Stimulated activated naive CD8-positive, alpha-beta T cell treated with anti-CD3 and anti-CD28 coated beads, Interleukin-15, amount 100 ng/mL, for 72 hours (primary cell): ENCODE results near the gene XCL2.
"Not testable (repeated sequence)": the region's sequence is repeated elsewhere in the genome, so short reads cannot be mapped to it uniquely, and the experiment has no call there.

Experiments used
- ATAC-seq: fragments of 150-1000 bp; cut with Tn5 transposase; 2 replicates; pipeline ENCODE4 v1.10.0; 2021; ENCODE audit warnings: mild to moderate bottlenecking, moderate library complexity
- DNase-seq, 2 donors: peaks; one replicate each; pipeline ENCODE4 v3.0.0; 2021 to 2022
- H3K27ac Mint-ChIP-seq, 2 donors: one replicate each; pipeline ENCODE4 v1.8.0; 2022; ENCODE audit warnings: mild to moderate bottlenecking in 2 of 2, mixed read lengths in 2 of 2, moderate library complexity in 2 of 2
- H3K27me3 Mint-ChIP-seq: one replicate; pipeline ENCODE4 v1.8.0; 2022; ENCODE audit warnings: mixed read lengths
- H3K4me1 Mint-ChIP-seq: one replicate; pipeline ENCODE4 v1.8.0; 2022; ENCODE audit warnings: mild to moderate bottlenecking, mixed read lengths
- H3K4me3 Mint-ChIP-seq, 2 donors: one replicate each; pipeline ENCODE4 v1.8.0; 2022; ENCODE audit warnings: mild to moderate bottlenecking in 2 of 2, mixed read lengths in 2 of 2, moderate library complexity in 1 of 2
- H3K9me3 Mint-ChIP-seq, 2 donors: one replicate each; pipeline ENCODE4 v1.8.0; 2022; ENCODE audit warnings: mixed read lengths in 2 of 2

XCL2 gene

GRCh38 chr1:168570652-168571051 is 26.9 kb upstream of the XCL2 start:
- Mint-ChIP-seq H3K4me3 (no peak overlapping the region), H3K4me1 (peaks cover 25% of the 10 kb centered on the region), H3K9me3 (peaks cover 0 to 6% of the 10 kb centered on the region in 2 donors), H3K27ac (no peak overlapping the region), H3K27me3 (no peaks in the 10 kb centered on the region)
- ATAC-seq (no peak), DNase-seq (no peak)

DNA sequence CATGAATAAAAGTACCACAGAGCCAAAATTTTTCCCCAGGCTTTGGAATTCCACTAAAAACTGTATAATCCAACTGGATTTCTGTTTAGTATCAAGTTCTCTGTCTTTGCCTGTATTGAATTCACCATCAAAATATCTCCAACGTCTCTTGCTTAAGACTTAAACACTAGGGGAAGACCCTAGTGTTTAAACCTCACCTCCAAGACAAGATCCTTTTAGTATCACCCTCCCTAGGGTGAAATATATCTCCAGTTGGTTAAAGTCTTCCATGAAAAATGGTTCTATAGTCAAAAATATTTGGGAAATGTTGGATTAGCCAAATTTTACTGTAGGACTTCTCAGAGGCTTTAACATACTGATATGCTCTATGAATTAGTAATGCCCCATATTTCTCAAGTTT is 24.5 kb upstream of the XCL2 start:
- Mint-ChIP-seq H3K9me3 (peaks cover 10 to 16% of the 10 kb centered on the region in 2 donors), H3K27me3 (no peaks in the 10 kb centered on the region), H3K27ac (no peak overlapping the region), H3K4me1 (peaks cover 14% of the 10 kb centered on the region), H3K4me3 (no peak overlapping the region)
- ATAC-seq: no peak
- no peak for DNase-seq

DNA sequence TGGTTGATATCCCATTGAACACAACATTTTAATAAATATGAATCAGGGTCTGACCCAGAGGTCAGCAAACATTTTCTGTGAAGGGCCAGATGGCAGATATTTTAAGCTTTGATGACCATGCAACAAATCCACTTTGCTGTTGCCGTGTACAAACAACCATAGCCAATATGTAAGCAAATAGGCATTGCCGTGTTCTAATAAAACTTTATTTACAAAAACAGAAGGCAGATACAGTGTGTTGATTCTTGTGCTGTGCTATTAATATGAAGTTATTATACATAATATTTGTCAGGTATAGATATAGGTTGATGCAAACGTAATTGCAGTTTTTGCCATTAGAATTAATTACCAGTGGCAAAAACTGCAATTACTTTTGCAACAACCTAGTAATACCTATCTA is 23.8 kb upstream of the XCL2 start:
- Mint-ChIP-seq H3K4me3 (no peak overlapping the region), H3K4me1 (peaks cover 19% of the 10 kb centered on the region), H3K9me3 (peaks cover 15 to 23% of the 10 kb centered on the region in 2 donors), H3K27me3 (no peaks in the 10 kb centered on the region), H3K27ac (no peak overlapping the region)
- ATAC-seq: no peak
- no peak for DNase-seq

- DNase-seq (no peak), ATAC-seq (no peak)
- Mint-ChIP-seq H3K27me3 (no peaks in the 10 kb centered on the region), H3K4me3 (no peak overlapping the region), H3K4me1 (peaks cover 16% of the 10 kb centered on the region), H3K9me3 (peaks cover 15 to 20% of the 10 kb centered on the region in 2 donors), H3K27ac (no peak overlapping the region)
These were observed 23.2 kb upstream of the XCL2 start for GRCh38 chr1:168567007-168567406.

DNA sequence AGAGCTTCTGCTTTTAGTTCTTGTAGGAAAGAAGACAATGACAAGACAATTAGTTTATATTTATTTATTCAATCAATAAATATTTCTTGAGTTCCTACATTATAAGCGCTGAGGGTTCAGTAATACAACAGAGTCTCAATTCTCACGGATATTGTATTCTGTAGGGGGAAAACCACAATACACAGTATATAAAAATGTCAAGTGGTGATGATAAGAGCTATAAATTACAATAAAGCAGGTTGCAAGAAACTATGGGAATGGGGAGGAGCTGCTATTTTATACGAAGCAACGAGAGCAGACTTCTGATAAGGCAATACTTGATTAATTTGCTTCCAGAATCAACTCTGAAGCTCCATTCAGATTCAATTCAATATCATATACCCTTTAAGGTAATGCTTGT is 22.0 kb upstream of the XCL2 start:
- Mint-ChIP-seq H3K4me3 (no peak overlapping the region), H3K27me3 (no peaks in the 10 kb centered on the region), H3K27ac (no peak overlapping the region), H3K9me3 (peaks cover 15 to 22% of the 10 kb centered on the region in 2 donors), H3K4me1 (peaks cover 17% of the 10 kb centered on the region)
- DNase-seq (no peak), ATAC-seq (no peak)

GRCh38 chr1:168561989-168562388 is 18.2 kb upstream of the XCL2 start:
- Mint-ChIP-seq H3K9me3 (peaks cover 15 to 22% of the 10 kb centered on the region in 2 donors), H3K4me1 (peaks cover 32% of the 10 kb centered on the region), H3K4me3 (no peak overlapping the region), H3K27ac (no peak overlapping the region), H3K27me3 (no peaks in the 10 kb centered on the region)
- ATAC-seq (no peak), DNase-seq (no peak)

GRCh38 chr1:168560370-168560769 is 16.6 kb upstream of the XCL2 start:
- no peak for DNase-seq
- ATAC-seq: no peak
- H3K27ac Mint-ChIP-seq: no peak overlapping the region
- H3K9me3 Mint-ChIP-seq: peaks cover 15 to 22% of the 10 kb centered on the region in 2 donors
- peaks cover 48% of the 10 kb centered on the region for H3K4me1 Mint-ChIP-seq
- H3K27me3 Mint-ChIP-seq: no peaks in the 10 kb centered on the region
- no peak overlapping the region for H3K4me3 Mint-ChIP-seq

DNA sequence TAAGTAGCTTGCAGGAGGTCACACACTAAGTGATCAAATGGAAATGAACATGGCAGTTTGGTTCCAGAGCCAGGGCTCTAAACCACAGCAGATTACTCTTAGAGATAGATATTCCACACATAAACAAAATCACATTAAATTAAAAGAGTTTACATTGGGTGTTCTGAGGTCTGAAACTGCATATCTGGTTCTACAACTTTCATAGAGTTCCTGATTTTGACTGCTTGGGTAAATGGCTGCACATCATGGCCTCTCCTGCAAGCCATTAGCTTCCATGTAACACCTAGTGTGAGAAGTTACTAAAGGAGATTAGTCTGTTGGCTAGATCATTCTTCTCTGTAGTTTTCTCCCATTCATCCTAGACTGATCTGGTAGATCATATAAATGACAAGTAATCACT is 12.8 kb upstream of the XCL2 start:
- Mint-ChIP-seq H3K4me3 (no peak overlapping the region), H3K27me3 (no peaks in the 10 kb centered on the region), H3K4me1 (peaks cover 63% of the 10 kb centered on the region), H3K27ac (no peak overlapping the region), H3K9me3 (no peaks in the 10 kb centered on the region)
- DNase-seq: no peak
- no peak for ATAC-seq

GRCh38 chr1:168555508-168556046 is 11.8 kb upstream of the XCL2 start:
- Mint-ChIP-seq H3K27me3 (no peaks in the 10 kb centered on the region), H3K4me3 (peak overlapping the region in 1 of 2 donors; percentile 67), H3K9me3 (no peaks in the 10 kb centered on the region), H3K4me1 (peaks cover 70% of the 10 kb centered on the region), H3K27ac (peak overlapping the region; percentile 42 to 43)
- DNase-seq (no peak), ATAC-seq (no peak)

GRCh38 chr1:168554603-168555483 is 11.0 kb upstream of the XCL2 start:
- H3K27me3 Mint-ChIP-seq: no peaks in the 10 kb centered on the region
- DNase-seq: no peak
- ATAC-seq: no peak
- peak overlapping the region; percentile 79 to 89 for H3K27ac Mint-ChIP-seq
- peak overlapping the region; percentile 55 to 67 for H3K4me3 Mint-ChIP-seq
- H3K9me3 Mint-ChIP-seq: no peaks in the 10 kb centered on the region
- H3K4me1 Mint-ChIP-seq: peaks cover 70% of the 10 kb centered on the region

GRCh38 chr1:168553680-168554553 is 10.1 kb upstream of the XCL2 start:
- DNase-seq (peak in 1 of 2 donors; percentile 46), ATAC-seq (peak; percentile 64)
- H3K9me3 Mint-ChIP-seq: no peaks in the 10 kb centered on the region
- H3K4me3 Mint-ChIP-seq: peak overlapping the region; percentile 55 to 67
- peaks cover 70% of the 10 kb centered on the region for H3K4me1 Mint-ChIP-seq
- peak overlapping the region; percentile 10 to 89 for H3K27ac Mint-ChIP-seq
- no peaks in the 10 kb centered on the region for H3K27me3 Mint-ChIP-seq

- Mint-ChIP-seq H3K9me3 (no peaks in the 10 kb centered on the region), H3K4me3 (no peak overlapping the region), H3K27me3 (no peaks in the 10 kb centered on the region), H3K4me1 (peaks cover 65% of the 10 kb centered on the region), H3K27ac (no peak overlapping the region)
- no peak for DNase-seq
- no peak for ATAC-seq
These were observed 9.2 kb upstream of the XCL2 start for GRCh38 chr1:168552961-168553360.

GRCh38 chr1:168551688-168552087 is 7.9 kb upstream of the XCL2 start:
- H3K27ac Mint-ChIP-seq: no peak overlapping the region
- DNase-seq (no peak), ATAC-seq (no peak)
- no peak overlapping the region for H3K4me3 Mint-ChIP-seq
- H3K4me1 Mint-ChIP-seq: peaks cover 52% of the 10 kb centered on the region
- H3K27me3 Mint-ChIP-seq: no peaks in the 10 kb centered on the region
- peaks cover 2 to 7% of the 10 kb centered on the region in 2 donors for H3K9me3 Mint-ChIP-seq

GRCh38 chr1:168550971-168551370 is 7.2 kb upstream of the XCL2 start:
- DNase-seq: no peak
- Mint-ChIP-seq H3K27ac (no peak overlapping the region), H3K9me3 (peaks cover 7 to 13% of the 10 kb centered on the region in 2 donors), H3K4me3 (no peak overlapping the region), H3K4me1 (peaks cover 48% of the 10 kb centered on the region), H3K27me3 (no peaks in the 10 kb centered on the region)
- no peak for ATAC-seq

GRCh38 chr1:168546553-168546895 is 2.7 kb upstream of the XCL2 start:
- Mint-ChIP-seq H3K9me3 (peaks cover 7 to 13% of the 10 kb centered on the region in 2 donors), H3K4me1 (peaks cover 44% of the 10 kb centered on the region)
- not testable (repeated sequence) for ATAC-seq, H3K27me3 Mint-ChIP-seq, H3K4me3 Mint-ChIP-seq, H3K27ac Mint-ChIP-seq, DNase-seq
